Ramos (cell line): Measurements from ENCODE around the gene POR.

Source experiments
- in situ Hi-C: fragments of 300-500 bp; cut with MboI; formaldehyde crosslinking; loops from one replicate; pipeline ENCODE4 v1.14.3; 2022; ENCODE audit warnings: low sequenced_read_pairs; ENCODE audit not compliant: unreplicated experiment

POR gene

DNA sequence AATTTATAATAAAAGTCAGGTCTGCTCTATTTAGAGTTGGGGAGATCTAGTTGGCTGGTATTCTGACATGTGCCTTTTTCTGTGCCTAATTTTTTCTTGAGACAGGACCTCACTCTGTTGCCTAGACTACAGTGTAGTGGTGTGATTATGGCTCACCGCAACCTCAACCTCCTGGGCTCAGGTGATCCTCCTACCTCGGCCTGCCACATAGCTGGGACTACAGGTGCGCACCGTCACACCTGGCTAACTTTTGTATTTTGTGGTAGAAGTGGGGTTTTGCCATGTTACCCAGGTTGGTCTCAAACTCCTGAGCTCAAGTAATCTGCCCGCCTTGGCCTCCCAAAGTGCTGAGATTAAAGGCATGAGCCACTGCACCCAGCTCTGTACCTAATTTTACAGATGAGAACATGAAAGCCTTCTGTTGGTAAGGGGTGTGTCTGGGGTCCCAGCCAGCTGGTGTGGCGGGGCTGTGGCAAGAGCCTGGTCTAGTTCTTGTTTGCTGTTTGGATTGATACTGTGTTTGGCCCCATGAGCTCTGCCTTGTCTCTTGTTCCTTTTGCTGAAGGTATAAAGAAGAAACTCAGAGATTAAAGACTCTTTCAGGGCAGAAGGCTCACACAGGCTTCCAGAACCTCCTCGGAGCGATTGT is 31.4 kb downstream of the POR start:
- in situ Hi-C loops, result no loop called here

GRCh38 chr7:75948179-75948578 is 33.2 kb downstream of the POR start:
- in situ Hi-C loops, result no loop called here

DNA sequence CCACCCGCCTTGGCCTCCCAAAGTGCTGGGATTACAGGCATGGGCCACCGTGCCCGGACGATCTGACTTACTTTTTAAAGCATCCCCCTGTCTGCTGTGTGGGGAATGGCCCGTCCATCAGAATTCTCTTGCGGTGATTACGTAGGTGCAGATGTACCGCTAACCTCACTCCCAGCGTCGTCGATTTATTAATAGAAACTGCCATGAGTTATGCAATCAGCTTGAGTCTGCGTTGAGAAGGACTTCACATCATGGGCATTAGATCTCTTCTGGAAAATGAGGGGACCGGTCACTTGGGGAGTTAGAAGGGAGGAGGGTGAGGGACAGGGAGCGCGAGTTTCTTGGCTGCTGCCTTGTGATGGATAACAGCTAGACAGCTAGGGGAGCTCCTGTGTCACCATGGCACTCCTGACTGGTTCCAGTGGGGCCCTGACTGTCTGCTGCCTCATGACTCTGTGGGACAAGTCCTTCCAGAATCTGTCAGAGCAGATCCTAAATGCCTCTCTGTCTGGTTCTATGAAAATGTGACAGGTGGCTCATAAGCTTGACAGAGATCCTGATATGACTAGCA is 35.2 kb downstream of the POR start:
- in situ Hi-C loops, result no loop called here

GRCh38 chr7:75951506-75951905 is 36.6 kb downstream of the POR start:
- in situ Hi-C loops, result no loop called here

GRCh38 chr7:75953431-75953830 is 38.5 kb downstream of the POR start:
- in situ Hi-C loops, result no loop called here

GRCh38 chr7:75953931-75954330 is 39.0 kb downstream of the POR start:
- in situ Hi-C loops, result no loop called here

- in situ Hi-C loops, result no loop called here
Observed at GRCh38 chr7:75955331-75955955, 40.5 kb downstream of the POR start.

GRCh38 chr7:75957021-75957736 is 42.2 kb downstream of the POR start:
- in situ Hi-C loops, result no loop called here

GRCh38 chr7:75958802-75959543 is 44.0 kb downstream of the POR start:
- in situ Hi-C loops, result no loop called here

DNA sequence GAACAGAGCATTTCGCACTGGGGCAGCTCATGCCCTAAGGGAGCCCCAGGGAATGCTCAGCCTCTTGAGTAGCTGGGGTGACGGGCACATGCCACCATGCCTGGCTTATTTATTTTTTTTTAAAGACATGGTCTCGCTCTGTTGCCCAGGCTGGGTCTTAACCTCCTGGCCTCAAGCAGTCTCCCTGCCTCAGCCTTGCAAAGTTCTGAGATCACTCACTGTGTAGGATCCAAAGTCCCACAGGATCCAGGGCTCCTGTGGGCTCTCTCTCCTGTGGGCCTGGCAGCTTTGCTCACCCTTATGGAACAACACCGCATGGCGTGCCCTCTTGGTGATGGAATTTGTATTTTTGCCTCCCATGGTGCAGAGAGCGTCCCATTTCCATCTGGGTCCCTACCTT is 45.4 kb downstream of the POR start:
- in situ Hi-C loops, result no loop called here

- in situ Hi-C loops, result no loop called here
Observed at GRCh38 chr7:75961218-75961617, 46.3 kb downstream of the POR start.

- in situ Hi-C loops, result no loop called here
Observed at GRCh38 chr7:75962607-75963380, 47.8 kb downstream of the POR start.

GRCh38 chr7:75963381-75963995 is 48.5 kb downstream of the POR start:
- in situ Hi-C loops, result no loop called here

DNA sequence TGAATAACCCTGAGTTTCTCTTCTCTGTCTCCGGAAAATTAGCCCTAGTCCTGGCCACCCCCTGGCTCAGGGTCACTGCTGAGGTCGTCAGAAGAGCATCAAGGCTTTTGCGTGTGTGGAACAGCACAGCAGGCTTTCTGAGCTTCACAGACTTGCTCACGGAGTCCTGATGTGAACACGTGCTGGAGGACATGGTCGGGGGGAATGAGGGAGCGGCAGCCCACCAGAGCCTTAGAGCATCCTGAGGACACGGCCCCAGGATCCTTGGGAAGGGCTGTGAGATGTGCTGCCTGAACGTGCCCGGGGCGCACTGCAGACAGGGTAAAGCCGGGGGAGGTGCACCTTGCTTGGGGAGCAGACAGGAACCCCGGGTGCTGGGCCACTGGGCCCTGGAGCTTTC is 50.7 kb downstream of the POR start:
- in situ Hi-C loops, result no loop called here

GRCh38 chr7:75966190-75966961 is 51.4 kb downstream of the POR start:
- in situ Hi-C loops, result no loop called here

- in situ Hi-C loops, result no loop called here
Observed at GRCh38 chr7:75967055-75967454, 52.1 kb downstream of the POR start.

DNA sequence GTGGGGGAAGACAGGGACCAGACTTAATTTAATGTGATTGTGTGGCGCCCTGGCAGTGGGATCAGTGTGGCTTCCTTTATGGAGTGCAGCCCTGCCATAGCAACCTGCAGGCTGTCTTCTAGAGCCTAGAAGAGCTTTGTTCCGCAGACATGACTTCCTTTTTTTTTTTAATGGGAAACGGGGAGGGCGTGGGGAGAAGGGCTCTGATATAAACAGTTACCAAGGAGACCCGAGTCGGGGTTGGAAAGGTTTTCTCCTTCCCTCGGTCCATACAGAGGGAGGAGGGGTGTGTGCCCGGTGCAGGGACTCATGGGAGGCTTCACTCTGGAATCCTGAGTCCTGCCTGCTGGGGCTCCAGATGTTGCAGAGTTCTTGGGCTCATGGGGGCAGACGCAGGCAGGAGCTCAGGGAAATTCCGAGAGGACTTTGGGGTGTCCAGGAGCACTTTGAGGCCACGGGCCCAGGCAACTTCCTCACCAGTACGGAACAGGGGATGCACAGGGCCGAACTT is 52.6 kb downstream of the POR start:
- in situ Hi-C loops, result no loop called here

- in situ Hi-C loops, result no loop called here
Observed at GRCh38 chr7:75968012-75968411, 53.1 kb downstream of the POR start.
